ENCODE data around the gene ANAPC2.

The ANAPC2 gene

GRCh38 chr9:137216188-137216965 lies 28.0 kb upstream of the ANAPC2 start:
- in situ Hi-C loops (cut with MboI; ENCODE audit: low sequenced_read_pairs): no loop called here

- in situ Hi-C loops (cut with MboI; ENCODE audit: low sequenced_read_pairs): no loop called here
Observed at GRCh38 chr9:137215196-137215986, 27.0 kb upstream of the ANAPC2 start.

DNA sequence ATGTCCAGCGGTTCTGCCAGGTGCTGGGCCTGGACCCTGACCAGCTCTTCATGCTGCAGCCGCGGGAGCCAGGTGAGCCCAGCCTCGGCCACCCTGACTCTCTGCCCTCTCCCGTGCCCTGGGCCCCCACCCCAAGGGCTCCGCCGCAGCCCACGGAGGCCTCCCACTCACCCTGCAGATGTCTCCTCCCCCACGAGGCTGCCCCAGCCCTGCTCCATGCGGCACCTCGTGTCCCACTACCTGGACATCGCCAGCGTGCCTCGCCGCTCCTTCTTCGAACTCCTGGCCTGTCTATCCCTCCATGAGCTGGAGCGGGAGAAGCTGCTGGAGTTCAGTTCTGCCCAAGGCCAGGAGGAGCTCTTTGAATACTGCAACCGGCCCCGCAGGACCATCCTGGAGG lies 26.3 kb upstream of the ANAPC2 start:
- in situ Hi-C loops (cut with MboI; ENCODE audit: low sequenced_read_pairs): no loop called here

DNA sequence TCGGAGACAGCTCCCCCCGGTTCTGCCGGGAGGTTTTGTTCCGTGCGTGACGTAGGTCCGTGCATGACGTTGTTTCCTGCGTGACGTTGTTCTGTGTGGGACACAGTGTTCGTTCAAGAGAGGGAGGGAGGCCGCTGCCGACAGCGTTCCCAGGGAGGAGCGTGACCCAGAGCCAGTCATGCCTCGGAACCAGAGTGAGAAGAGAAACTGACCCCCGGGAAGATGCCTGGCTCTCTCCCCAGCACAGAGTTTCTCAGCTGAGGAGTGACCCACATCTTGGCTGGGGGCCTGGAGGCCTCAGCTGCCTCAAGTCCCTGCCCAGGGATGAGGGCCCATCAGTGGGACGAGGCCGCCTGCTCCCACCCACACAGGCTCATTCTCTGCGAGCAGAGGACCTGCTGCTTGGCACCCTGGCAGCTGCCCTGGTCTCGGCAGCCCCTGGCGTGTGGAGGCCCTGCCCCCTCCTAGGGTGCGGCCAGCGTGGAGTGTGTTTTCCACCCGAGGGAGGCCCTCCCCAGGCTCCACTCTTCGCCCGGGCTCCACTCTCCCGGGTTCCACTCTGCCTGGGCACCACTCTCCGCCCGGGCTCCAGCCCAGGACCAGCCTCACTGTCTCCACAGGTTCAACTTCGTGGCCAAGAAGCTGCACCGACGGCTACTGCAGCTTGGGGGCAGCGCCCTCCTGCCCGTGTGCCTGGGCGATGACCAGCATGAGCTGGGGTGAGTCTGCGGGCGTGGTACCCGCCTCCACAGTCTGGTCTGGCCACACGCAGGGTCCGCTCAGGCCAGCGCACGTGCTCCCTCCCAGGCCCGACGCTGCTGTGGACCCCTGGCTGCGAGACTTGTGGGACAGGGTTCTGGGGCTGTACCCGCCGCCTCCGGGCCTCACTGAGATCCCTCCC lies 25.1 kb upstream of the ANAPC2 start:
- in situ Hi-C loops (cut with MboI; ENCODE audit: low sequenced_read_pairs): no loop called here

DNA sequence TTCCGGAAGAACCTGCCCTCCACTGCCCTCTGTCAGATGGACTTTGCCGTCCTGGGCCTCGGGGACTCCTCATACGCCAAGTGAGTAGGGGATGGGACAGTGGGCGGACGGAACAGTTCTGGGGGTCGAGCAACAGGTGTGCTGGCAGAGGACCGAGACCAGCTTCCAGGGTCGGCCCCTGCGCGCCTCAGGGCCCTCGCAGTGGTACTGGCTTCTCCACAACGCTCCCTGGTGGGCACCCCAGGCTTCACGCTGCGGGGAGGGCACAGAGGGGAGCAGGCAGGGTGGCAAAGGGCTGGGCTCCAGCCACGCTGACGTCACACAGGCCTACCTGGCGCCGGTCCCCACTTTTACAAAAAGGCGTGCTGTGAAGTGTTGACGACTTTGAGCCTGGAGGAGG lies 24.2 kb upstream of the ANAPC2 start:
- in situ Hi-C loops (cut with MboI; ENCODE audit: low sequenced_read_pairs): no loop called here

- in situ Hi-C loops (cut with MboI; ENCODE audit: low sequenced_read_pairs): no loop called here
Observed at GRCh38 chr9:137211532-137211931, 23.2 kb upstream of the ANAPC2 start.

- in situ Hi-C loops (cut with MboI; ENCODE audit: low sequenced_read_pairs): no loop called here
Observed at GRCh38 chr9:137206602-137207001, 18.2 kb upstream of the ANAPC2 start.

GRCh38 chr9:137205126-137206069 lies 17.0 kb upstream of the ANAPC2 start, which contains the start of the genes NDOR1 and TMEM203:
Gene NDOR1 (plus strand): TSS chr9:137205700. CDS start chr9:137205778, 78 bp downstream.
Gene TMEM203 (minus strand): TSS chr9:137205648. CDS start chr9:137205414, 234 bp downstream.
- in situ Hi-C loops (cut with MboI; ENCODE audit: low sequenced_read_pairs): no loop called here

DNA sequence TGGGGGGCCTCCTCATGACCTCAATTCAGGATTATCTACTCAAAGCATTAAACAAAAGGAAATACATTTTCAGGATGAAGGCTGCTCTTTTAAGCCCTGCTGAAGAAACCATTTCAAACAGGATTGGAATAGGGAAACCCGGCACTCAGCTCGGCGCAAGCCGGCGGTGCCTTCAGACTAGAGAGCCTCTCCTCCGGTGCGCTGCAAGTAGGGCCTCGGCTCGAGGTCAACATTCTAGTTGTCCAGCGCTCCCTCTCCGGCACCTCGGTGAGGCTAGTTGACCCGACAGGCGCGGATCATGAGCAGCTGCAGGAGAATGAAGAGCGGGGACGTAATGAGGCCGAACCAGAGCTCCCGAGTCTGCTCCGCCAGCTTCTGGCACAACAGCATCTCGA lies 16.4 kb upstream of the ANAPC2 start:
- in situ Hi-C loops (cut with MboI; ENCODE audit: low sequenced_read_pairs): no loop called here

DNA sequence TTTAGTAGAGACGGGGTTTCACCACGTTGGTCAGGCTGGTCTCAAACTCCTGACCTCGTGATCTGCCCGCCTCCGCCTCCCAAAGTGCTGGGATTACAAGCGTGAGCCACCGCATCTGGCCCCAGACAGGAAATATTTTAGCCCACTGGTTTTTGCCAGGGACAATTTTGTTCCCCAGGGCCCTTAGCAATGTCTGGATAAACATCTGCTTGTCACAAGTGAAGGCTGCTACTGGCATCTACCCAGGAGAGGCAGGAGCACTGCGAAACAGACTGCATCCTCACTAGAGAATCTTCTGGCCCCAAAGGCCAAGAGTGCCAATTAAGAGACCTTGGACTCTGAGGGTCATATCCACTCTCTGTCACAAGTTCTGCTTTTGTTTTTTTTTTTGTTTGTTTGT lies 14.6 kb upstream of the ANAPC2 start:
- in situ Hi-C loops (cut with MboI; ENCODE audit: low sequenced_read_pairs): no loop called here

GRCh38 chr9:137201205-137201868 lies 13.0 kb upstream of the ANAPC2 start:
- in situ Hi-C loops (cut with MboI; ENCODE audit: low sequenced_read_pairs): no loop called here

GRCh38 chr9:137200311-137201204 lies 12.2 kb upstream of the ANAPC2 start, which contains the start of gene TPRN:
Gene TPRN (minus strand): TSS chr9:137200741. CDS start chr9:137200711, 30 bp downstream.
- in situ Hi-C loops (cut with MboI; ENCODE audit: low sequenced_read_pairs): no loop called here

- in situ Hi-C loops (cut with MboI; ENCODE audit: low sequenced_read_pairs): no loop called here
Observed at GRCh38 chr9:137199411-137200121, 11.2 kb upstream of the ANAPC2 start.

GRCh38 chr9:137198902-137199283 lies 10.5 kb upstream of the ANAPC2 start:
- in situ Hi-C loops (cut with MboI; ENCODE audit: low sequenced_read_pairs): no loop called here

GRCh38 chr9:137198051-137198901 lies 9.9 kb upstream of the ANAPC2 start:
- in situ Hi-C loops (cut with MboI; ENCODE audit: low sequenced_read_pairs): no loop called here

DNA sequence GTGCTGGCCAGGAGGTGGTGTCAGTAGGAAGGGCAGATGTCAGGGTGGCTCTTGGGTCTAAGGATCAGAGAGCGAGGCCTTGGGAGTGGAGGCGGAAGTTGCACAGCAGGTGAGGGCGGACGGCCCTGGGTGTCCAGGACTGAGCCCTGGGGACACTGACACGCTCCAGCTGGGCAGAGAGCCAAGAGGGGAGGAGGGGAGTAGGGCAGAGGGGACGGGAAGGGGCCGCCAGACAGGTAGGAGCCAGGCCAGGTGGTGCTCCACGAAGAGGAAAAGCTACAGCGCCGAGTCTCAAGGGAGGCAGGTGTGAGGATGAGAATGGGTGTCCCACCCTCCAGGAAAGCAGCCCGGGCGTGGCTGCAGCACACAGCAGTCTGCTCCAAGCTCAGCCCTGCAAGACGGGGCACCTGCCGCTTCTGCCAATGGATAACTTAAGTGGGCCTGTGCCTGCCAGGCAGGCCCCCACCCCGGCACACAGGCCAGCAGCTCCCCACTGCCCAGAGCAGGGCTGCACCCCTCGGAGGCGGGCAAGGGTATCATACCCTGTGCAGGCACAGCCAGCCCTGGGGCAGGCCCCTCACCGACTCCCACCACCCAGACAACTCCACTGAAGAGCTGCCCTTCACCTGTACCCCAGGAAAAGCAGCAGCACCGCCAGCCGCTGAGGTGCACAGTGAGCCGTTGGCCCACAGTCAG lies 7.3 kb upstream of the ANAPC2 start:
- in situ Hi-C loops (cut with MboI; ENCODE audit: low sequenced_read_pairs): no loop called here
